ENCODE measurements around the gene PPTC7.
A peak's percentile ranks its signal among the peaks of the same experiment; 100 is the strongest.
"Not testable (repeated sequence)": the region's sequence is repeated elsewhere in the genome, so short reads cannot be mapped to it uniquely, and the experiment has no call there.

Gene PPTC7

GRCh38 chr12:110583137-110584059 is at the start of gene PPTC7:
PPTC7 (minus strand) TSS chr12:110583318; CDS start chr12:110583031, 287 bp downstream.
- peak; percentile 41 for FAIRE-seq

DNA sequence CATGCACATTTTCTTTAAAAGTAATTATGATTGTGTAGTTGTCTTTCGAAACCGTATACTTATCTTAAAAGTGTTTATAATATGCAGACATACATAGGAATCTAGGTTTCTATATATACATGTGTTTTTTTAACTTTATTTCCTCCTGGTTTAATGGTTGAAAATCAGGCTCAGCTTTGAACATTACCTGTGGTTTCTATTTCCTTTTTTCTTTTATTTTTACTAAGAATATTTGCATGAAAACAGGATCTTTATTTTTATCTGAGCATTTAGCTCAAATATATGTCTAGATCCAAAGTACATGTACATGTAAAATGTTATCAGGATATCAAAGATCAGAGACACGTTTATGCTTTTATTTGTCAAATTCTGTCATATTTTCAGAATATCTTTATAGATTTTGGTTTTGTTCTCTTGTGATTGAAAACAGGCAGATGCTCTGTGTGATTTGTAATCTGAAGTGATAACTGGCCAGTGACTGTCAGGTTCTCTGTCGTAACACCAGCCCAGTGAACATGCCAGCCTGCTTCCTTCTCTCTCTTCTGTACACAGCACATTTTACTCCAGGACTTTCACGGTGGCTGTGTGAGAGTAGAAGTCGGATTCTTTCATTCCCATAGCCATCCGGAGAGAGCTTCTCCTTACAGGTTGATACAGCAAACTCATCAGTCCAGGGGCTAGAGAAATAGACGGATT is 44.5 kb upstream of the PPTC7 start:
- FAIRE-seq, result no peak

DNA sequence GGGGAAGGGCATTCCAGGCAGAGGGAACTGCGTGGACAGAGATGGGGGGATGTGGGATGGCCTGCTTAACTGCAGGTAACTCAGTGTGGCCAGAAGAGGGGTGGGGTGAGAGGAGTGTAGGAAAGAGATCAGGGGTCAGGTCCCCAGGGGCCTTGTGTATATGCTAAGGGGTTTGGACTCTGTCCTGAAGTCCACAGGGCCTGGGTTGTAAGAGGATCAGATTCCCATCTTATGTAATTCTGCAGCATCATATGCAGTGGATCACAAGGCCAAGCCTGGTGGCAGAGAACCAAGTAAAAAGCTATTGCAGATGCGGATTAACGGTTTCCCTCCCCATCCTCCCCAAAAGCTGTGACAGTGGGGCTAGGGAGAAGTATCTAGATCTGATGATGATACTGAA is 39.5 kb upstream of the PPTC7 start:
- no peak for FAIRE-seq

DNA sequence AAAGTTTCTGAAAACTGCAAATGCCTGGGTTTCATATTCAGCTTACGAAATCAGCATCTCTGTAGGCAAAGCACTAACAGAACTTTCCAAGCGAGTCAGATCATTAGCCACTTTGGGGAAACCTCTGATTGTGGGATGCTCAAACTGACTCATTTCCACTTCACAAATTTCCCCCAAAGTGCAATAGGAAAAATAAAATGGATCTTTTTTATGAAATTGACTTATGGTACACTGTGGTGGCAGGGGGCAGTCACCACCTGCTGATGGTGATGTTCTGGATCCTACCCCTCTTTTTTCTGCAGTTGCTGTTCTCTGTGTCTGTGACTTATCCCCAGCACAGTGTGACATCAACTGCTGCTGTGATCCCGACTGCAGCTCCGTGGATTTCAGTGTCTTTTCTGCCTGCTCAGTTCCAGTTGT is 36.4 kb upstream of the PPTC7 start:
- FAIRE-seq, result no peak

GRCh38 chr12:110616471-110617115 is 33.5 kb upstream of the PPTC7 start:
- no peak for FAIRE-seq

- no peak for FAIRE-seq
Observed at GRCh38 chr12:110615171-110615570, 32.1 kb upstream of the PPTC7 start.

- FAIRE-seq, result peak; percentile 71
Observed at GRCh38 chr12:110613771-110614684, 30.9 kb upstream of the PPTC7 start, which contains the start of gene TCTN1. TCTN1 (plus strand) TSS chr12:110614129; CDS start chr12:110614183, 54 bp downstream.

GRCh38 chr12:110613071-110613770 is 30.1 kb upstream of the PPTC7 start:
- no peak for FAIRE-seq

- FAIRE-seq, result no peak
Observed at GRCh38 chr12:110606253-110606611, 23.1 kb upstream of the PPTC7 start.

GRCh38 chr12:110602085-110602814 is 19.1 kb upstream of the PPTC7 start:
- FAIRE-seq, result peak; percentile 82

DNA sequence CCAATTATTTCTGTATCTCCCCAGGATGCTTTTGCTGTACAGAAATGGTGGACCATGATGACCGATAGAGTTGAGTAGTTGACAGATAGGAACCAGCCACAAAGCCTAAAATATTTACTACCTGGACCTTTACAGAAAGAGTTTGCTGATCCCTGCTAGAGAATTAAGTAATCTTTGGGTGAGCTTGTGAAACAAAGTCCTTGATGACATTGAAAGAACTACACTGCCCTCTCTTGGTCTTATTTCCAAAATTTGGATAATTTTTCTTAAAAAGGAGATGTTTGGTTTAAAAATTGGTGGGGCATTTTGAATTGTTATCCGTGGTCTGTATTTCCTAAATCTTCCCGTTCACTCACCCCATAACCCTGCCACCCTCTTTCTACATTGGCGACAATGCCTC is 17.1 kb upstream of the PPTC7 start:
- peak; percentile 94 for FAIRE-seq

- FAIRE-seq, result no peak
Observed at GRCh38 chr12:110599334-110599733, 16.2 kb upstream of the PPTC7 start.

DNA sequence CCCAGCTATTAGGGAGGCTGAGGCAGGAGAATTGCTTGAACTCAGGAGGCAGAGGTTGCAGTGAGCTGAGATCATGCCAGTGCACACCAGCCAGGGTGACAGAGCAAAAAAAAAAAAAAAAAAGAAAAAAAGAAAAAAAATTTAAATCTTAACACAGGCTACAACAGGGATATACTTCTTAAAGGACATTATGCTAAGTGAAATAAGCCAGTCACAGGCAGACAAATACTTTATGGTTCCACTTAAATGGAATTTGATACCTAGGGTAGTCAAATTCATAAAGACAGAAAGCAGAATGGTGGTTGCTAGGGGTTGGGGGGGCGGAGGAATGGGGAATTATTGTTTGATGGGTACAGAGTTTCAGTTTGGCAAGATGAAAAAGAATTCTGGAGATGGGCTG is 14.8 kb upstream of the PPTC7 start:
- no peak for FAIRE-seq

DNA sequence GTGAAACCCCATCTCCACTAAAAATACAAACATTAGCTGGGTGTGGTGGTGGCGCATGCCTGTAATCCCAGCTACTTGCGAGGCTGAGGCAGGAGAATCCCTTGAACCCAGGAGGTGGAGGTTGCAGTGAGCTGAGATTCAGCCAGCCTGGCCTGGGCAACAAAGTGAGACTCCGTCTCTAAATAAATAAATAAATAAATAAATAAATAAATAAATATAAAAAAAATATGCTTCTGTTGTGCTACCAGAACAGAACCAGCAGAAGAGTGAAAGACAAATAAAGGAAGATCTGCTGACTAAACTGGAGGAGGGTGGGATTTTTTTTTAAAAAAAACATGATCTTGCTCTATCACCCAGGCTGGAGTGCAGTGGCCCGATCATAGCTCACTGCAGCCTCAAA is 9.8 kb upstream of the PPTC7 start:
- FAIRE-seq, result not testable (repeated sequence)

DNA sequence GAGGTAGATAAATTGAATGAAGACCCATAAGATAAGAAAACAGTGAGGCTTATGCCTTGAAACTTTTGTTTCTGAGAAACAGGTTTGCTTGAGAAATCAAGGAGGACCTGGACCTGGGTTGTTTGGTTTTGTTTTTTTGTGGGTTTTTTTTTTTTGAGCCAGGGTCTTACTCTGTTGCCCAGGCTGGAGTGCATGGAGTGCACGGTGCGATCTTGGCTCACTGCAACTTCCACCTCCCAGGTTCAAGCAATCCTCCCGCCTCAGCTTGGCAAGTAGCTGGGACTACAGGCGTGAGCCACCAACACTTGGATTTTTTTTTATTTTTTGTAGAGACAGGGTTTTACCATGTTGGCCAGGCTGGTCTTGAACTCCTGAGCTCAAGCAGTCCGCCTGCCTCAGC is 9.0 kb upstream of the PPTC7 start:
- FAIRE-seq, result no peak

DNA sequence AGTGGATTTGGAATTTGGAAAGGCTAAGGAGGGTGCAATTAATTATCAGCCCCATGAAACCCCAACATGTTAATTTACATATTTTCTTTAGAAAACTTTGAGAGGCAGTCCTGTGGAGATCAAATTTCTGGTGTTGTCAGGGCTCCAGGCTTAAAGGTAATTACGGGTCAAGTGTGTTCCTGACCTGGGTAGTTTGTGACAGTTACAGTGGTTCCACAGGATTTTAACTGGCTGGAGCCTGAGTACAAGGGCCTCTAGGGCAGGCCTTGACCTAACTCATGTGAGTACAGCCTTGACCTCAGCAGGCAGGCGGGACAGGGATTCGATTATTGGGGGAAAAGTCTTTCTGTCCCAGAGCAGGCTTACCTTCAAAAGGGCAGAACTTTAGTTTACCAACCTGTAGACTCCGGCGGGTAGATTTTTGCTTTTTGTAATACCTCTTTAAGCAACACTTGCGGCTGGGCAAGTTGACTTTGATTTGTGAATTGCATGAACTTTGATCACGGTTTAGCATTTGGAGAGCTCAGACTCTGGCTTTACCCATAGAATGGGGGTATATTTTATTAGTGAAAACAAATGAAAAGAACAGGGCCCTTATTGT is 8.4 kb upstream of the PPTC7 start:
- no peak for FAIRE-seq

DNA sequence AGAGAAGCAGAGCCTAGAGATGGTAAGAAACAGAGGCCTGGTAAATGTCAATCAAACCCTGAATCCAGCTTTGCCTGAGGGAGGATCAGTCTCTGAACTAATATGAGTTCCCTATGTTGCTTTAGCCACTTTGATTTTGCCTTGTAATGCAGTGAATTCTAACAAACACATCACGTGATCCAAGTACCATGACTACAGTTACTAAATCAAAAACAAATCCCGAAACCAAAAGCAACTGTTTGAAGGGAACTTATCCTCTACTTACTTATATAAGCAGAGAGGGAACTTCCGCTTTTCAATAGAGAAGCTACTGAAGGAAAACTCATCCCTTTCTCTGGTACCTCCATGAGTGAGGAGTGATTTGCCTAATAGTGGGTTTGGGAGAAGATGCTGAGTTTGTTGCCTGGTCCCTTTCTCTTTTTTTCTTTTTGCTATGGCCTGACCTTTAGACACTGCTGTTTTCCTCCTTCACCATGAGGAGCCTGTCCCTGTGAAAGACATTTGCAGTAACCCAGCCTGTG is 7.7 kb upstream of the PPTC7 start:
- FAIRE-seq, result no peak

- FAIRE-seq, result no peak
Observed at GRCh38 chr12:110590059-110590458, 6.9 kb upstream of the PPTC7 start.

- FAIRE-seq, result not testable (repeated sequence)
Observed at GRCh38 chr12:110587102-110587501, 4.0 kb upstream of the PPTC7 start.

DNA sequence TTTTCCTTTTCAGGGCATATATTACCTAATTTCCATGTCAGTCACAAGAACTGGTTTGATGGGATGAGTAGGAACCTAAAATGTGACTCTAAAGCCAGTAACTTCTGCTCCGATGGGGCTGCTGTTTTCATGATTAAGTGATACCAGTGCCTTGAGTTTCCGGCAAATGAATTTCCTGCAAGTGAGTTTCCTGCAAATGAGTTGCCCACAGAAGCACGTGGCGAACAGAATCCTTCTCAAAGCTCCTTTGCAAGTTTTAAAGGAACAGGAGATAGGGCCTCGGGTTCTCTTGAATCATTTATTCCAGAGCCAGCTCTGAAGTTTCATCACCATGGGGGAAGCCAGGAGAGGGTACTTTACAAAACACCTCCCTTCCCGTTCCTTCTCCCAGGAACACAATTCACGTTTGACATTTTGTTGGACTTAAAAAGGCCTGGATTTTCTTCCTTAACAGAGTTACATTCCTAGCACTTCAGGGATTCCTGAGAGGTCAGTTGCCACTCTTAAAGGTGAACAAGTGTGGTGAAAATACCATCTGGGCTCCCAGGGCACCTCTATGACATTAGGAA is 2.2 kb upstream of the PPTC7 start:
- FAIRE-seq, result no peak
